Right renal pelvis (tissue), 4 donors: ENCODE results near the gene VPS4A. TPM values are rescaled to one million over a fixed set of nuclear protein-coding genes. Genes with fewer than 3 reads are reported as not detected.
A peak's percentile ranks its signal among the peaks of the same experiment; 100 is the strongest.

Source experiments
- DNase-seq, 4 donors: peaks; one replicate each; pipeline ENCODE4 v3.0.0-alpha.2; 2013; ENCODE audit warnings: low read depth in 4 of 4, low spot score in 3 of 4, missing footprints in 1 of 4
- polyA plus RNA-seq, 4 donors: library from polyadenylated mRNA; unstranded; fragments of 120-200 nt; gene quantifications; one replicate each; pipeline ENCODE4 v1.2.1, GENCODE V29; 2013; ENCODE audit not compliant: insufficient read length in 4 of 4

Gene VPS4A
- polyA plus RNA-seq, 4 donors = 43.6 to 47.3 (median 46.6) TPM

DNA sequence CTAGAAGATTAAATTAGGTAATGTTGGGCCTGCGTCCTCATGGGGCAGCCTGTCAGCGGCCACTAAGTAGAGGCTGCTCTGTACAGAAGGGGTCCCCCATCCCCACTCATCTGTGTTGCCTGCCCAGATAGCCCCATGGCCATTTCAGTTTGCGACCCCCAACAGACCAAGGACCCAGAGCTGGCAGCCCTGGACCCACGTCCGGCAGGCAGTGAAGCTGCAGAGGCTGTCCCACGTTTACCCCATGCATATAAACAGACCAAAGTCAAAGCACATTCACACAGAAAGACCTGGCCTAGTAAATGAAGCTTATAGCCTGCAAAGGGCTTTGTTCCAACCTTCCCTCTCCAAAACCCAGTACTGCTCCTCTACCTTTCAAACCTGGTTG, 14.6 kb downstream of the VPS4A start:
- no peak for DNase-seq

DNA sequence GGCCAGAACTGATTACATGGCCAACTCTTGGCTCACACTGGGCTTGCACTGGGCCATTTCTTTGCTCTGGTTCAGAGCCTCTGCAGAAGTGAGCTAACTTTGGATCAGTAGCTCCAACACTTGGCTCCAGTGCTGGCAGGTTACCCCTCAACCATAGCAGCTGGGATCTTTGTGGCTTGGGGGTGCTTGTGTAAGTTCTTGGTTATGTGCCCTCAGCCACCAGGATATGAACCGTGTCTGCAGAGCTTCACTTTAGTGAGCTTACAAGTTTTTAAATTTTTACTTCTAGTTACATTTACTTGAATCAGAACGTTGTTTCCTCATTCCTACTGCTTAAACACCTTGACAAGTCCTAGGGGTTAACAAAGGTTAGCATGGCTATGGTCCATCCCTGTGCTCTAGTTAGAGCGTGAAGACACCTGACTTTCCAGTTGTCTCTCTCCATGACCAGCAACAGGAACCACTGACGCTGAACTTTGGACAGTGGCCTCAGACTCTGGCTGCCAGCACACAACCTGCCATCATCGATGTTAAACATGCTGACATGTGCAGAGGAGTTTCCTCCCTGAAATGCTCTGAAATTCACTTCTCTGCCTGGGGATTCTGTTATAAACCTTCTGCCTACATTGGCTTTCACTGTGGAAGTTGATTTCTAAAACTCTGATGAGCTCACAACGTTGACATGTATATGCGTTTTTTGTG, 15.2 kb downstream of the VPS4A start:
- no peak for DNase-seq

DNA sequence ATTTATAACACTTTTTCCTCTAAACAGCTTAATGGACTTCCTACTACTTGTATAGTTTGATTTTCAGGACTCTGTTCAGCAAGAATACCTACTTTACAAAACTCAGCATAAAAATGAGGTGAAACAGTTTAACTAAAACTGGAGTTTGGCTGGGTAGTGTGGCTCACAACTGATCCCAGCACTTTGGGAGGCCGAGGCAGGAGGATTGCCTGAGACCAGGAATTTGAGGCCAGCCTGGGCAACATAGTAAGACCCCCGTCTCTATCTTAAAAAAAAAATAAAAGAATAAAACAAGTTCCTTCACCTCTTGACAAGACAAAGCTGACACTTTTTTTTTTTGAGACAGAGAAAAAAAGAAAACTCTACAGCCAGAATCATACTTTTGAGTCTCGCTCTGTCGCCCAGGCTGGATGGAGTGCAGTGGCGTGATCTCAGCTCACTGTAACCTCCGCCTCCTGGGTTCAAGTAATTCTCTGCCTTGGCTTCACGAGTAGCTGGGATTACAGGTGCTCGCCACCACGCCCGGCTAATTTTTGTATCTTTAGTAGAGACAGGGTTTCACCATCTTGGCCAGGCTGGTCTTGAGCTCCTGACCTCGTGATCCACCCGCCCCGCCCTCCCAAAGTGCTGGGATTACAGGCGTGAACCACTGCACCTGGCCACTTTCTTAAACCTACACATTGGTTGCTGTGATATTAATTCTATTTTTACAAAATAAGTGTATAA, 16.6 kb downstream of the VPS4A start:
- no peak for DNase-seq

DNA sequence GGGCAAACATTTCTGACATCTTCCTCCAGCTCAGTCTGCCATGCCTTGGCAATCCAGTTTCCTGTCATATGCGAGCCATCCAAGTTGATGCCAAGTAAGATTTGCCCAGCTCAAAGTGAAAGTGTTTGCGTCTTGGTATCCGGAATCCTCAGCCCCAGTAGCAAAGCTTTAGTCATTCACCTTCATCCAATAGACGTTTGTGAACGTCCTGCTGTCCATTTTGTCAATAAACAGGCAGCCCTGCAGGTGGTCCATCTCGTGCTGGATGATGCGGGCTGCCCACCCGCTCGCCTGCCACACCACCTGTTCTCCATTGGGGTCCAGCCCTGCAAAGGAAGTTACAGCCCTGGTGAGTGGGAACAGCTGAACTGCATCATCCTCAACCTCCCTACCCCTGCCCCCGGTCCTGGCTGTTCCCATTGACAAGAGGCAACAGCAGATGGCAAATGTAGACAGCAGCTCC, 17.7 kb downstream of the VPS4A start:
- DNase-seq = no peak

DNA sequence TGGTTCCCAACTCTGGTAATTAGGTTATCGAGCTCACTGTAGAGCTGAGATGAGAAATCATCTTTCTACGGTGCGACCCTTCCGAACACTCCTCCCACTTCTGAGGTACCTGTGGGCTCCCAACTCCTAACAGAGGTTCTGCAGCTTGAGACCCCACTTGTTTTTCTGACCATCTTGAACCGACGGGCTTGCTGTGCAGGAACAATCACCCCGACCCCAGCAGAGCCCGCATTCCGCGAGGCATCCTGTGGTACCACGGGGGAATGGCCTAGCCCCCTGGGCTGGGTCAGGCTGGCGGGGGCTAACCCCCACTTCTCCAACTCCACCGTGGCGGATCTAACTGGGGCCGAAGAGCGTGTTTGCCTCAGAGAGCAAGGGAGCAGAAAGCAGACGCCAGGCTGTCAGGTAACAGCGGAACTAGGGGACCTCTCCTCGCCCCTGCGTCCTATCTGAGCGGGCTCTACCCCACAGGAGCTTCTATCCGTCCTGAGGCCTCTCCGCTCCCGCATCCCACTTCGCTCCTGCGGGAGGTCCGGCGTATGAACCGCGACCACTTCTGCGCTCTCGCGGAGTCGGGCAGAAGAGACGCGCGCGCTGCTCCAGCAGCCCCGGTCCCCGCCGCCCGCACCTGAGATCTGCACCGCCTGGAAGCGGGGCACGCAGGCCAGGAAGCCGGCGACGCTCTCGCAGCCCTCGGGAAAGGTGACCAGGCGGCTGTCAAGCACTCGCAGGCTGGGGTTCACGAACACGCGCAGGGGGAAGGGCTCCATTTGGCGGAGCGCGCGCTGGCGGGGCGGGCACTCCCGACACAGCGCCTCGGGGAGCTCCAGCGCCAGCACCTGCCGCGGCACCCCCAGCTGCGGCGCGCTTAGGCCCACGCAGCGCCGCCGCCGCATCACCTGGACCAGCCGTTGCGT, 18.5 kb downstream of the VPS4A start:
- DNase-seq = no peak

DNA sequence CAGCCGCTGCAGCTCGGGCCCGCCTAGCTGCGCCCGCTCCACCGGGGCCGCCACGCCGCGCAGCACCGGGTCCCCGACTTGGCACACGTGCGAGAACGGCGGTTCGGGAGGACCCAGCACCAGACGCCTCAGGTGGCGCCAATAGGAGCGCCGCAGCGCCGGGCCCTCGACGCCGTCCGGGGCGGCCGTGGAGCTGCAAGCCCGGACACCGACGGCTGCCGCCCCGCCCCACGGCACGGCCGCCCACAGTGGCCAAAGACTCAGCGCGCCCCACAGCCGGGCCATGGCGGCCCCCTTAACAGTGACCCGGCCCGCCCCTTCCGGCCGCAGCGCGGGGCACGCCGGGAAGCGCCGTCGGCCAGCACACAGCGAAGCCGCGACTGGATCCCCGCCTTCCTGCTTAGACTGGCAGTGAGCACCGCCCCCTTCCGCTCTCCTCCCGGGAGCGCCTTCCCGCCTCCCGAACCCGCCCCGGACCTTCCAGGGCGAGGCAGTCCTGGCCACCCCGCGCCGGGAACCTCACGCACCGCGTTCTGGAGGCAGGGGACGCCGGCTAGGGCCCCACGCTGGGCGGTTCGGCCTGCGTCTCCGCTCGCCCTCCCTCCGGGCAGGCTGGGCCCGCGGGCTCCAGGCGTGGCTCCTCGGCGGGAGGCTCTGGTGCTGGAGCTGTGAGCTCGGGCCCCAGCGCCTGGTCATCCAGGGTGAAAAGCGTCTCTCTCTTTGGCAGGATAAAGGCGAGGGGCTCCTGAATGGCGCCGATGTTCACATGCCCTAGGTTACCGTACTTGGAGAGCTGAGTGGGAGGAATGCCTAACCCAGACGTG, 19.3 kb downstream of the VPS4A start, which contains the start of gene PDF:
PDF (minus strand) TSS at position 303 of the 824 bp plus-strand sequence; CDS start at position 285, 18 bp downstream.
- DNase-seq = peak; percentile 83 to 86 (median 85)

DNA sequence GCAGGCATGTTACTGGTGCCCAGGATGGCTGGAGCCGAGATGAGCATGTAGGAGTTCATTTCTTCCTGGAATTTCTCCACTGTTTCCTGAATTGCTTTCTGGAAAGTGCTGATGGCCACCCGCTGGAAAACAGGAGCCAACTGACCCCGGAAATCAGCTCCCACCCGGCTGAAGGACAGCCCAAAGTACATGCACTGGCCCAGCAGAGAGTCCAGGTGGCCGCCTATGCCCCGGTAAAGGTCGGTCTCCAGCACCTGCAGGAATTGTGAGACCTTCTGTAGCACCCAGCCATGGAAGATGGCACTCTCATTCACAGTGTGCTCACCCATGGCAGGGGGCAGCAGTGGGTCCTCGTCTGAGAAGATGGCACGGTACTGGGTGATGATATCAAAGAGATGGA, 23.5 kb downstream of the VPS4A start:
- no peak for DNase-seq

DNA sequence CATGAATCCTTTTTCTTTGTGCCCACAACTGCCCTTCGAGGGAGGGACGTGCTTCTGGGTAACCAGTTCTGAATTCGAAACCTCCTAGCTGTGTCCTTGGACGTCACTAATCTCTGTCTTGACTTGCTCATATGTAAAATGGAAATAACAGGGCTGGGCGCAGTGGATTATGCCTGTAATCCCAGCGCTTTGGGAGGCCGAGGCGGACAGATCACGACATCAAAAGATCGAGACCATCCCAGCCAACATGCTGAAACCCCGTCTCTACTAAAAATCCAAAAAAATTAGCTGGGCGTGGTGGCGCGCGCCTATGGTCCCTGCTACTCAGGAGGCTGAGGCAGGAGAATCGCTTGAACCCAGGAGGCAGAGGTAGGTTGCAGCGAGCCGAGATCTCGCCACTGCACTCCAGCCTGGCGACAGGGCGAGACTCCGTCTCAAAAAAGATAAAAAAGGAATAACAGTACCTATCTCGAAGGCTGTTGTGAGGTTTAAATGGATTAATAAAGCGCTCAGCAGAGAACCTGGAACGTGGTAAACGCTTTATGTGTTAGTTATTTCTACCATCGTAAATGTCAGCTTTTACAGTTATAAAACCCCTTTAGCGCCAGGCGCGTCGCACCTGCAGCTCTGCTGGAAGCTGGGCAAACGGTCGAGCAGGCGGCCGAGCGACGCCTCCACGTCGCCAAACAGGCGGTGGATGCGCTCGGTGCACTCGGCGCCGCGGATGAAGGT, 27.6 kb downstream of the VPS4A start:
- DNase-seq = no peak

DNA sequence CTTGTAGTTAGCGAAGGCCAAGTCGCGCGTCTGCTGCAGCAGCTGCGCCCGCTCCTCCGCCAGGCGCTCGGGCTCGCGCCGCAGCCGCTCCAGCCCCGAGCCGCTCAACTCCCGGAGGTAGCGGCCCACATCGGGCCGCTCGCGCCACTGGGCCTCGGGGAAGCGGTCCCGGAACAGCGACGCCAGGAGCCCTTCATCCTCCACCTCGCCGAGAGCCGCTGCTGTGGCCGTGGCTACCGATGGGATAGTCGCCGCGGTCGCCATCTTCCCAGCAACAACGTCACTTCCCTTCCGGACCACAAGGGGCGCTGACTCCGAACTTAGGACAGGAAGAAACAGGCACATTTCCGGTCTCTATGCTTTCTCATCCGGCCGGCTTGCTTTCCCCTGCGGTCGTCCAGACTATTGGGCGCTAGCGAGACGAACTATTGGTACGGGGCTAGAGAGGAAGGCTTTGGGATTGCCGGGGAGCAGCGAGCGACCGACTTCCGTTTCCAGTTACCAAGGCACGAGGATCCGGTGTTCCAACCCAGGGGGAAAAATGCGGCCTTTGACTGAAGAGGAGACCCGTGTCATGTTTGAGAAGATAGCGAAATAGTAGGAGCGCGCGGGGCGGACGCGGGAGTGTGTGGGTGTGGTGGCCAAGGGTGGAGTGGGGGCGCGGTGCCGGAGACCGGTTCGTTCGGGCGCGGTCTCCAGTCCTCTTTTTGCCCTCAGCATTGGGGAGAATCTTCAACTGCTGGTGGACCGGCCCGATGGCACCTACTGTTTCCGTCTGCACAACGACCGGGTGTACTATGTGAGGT, 28.3 kb downstream of the VPS4A start, which contains the start of the genes COG8 and NIP7:
COG8 (minus strand) TSS at position 276 of the 806 bp plus-strand sequence; CDS start at position 264, 12 bp downstream.
NIP7 (plus strand) TSS at position 484 of the 806 bp plus-strand sequence; CDS start at position 542, 58 bp downstream.
- peak; percentile 95 to 98 (median 97) for DNase-seq

DNA sequence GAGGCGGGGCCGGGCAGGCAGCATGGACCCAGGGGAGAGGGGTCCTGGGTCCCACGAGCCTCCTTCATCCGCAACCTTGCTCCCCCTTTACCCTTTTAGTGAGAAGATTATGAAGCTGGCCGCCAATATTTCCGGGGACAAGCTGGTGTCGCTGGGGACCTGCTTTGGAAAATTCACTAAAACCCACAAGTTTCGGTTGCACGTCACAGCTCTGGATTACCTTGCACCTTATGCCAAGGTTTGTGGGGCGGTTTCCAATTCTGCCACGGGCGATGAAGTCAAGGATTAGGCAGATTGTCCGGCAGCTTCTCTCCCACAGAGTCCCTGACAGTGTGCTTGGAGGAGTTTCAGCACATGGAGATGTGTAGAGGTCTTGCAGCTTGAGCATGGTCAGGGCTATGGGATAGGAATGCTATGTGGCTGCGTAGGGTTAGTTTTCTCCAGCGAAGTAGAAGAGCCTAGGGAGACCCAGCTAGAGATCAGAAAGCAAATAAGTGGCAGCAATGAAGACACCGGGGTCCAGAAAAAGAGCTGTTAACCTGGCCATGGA, 29.0 kb downstream of the VPS4A start:
- no peak for DNase-seq

DNA sequence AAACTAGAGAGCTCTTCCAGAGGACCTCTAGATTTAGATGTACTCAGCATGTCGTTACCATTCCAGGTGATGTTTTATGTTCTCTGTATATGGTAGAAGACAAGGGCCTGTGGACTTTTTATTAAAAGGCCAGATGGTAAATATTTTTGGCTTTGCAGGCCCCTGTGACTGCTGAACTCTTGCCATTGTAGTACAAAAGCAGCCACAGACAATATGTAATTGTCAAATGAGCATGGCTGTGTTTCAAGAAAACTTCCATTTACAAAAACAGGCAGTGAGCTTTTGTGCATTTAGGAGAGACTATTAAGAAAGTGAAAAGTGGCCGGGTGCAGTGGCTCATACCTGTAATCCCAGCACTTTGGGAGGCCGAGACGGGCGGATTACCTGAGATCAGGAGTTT, 33.0 kb downstream of the VPS4A start:
- no peak for DNase-seq

DNA sequence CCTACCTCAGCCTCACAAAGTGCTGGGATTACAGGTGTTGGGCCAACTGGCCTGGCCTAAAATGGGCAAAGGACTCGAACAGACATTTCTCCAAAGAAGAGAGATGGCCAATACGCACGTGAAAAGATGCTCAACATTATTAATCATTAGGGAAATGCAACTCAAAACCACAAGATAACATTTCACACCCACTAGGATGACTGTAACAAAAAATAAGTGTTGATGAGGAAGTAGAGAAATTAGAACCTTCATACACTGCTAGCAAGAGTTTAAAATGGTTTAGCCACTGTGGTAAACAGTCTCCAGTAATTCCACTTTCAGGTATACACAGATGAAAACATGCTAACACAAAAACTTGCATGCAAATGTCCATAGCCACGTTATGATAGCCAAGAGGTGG, 34.8 kb downstream of the VPS4A start:
- no peak for DNase-seq

DNA sequence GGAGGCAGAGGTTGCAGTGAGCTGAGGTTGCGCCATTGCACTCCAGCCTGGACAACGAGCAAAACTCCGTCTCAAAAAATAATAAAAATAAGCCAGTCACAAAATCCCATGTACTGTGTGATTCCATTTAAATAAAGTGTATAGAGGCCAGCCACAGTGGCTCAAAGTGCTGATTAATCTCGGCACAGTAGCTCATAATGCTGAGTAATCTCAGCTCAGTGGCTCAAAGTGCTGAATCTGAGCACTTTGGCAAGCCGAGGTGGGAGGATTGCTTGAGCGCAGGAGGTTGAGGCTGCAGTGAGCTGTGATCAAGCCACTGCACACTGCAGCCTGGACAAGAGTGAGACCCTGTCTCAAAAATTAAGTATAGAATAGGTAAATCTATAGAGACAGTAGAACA, 35.5 kb downstream of the VPS4A start:
- no peak for DNase-seq

DNA sequence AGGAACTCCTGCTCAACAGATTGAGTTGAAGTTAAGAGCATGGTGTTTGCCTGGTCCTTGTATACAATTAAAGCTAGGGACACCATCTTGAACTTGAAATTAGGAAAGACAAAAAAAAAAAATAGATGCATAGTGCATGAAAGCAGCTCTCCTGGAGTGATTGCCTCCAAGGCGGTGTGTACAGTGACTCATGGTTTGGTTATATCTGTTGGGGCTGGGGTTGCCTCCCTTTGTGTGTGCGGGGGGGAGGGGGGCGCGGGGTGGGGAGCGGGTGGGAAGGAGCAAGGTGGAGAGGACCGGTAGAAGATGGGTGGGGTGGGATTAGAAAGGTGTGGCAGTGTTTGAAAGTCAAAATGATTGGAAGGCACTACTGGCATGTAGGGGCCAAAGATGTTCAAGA, 37.1 kb downstream of the VPS4A start:
- DNase-seq = no peak

DNA sequence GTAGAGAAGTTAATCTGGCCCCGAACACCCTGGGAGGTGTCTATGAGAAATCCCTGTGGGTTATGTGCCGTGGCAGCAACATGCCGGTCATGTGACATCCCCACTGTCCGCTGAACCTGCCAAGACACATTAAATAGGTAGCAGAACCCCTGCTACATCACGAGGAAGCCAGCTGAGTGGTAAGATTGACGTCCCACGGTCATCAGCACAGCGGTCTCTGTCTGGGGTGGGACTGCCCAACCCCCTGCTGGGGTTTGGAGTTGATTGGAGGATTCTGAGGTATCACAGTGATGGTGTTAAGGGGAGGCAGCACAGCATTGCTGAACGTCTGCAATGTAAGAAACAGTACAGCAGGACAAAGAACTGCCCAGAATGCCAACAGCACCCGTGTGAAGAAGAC, 38.4 kb downstream of the VPS4A start:
- DNase-seq = no peak

DNA sequence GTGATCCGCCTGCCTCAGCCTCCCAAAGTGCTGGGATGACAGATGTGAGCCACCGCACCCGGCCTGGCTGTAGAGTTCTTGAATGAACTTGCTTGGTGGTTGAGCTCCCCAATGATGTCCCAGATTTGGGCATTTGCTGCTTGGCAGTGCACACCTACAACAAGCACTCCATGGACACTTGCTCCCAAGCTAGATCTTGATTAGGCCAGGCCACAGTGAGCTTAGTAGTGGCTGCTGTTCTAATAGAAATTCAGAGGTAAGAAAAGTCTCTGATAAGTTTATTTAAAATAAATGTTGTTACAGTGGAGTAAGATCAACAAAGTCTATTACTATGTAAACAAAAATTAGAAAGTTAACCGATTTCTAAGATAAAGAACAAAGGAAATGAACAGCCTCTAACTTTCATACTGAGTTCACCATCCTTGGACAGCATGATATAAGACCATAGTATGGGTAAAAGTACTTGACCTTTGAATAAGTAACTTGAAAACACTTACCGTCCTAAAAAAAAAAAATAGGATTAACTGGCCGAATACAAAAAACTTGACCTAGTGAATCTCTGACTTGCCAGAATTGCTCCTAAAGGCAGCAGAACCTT, 39.5 kb downstream of the VPS4A start:
- DNase-seq = no peak

DNA sequence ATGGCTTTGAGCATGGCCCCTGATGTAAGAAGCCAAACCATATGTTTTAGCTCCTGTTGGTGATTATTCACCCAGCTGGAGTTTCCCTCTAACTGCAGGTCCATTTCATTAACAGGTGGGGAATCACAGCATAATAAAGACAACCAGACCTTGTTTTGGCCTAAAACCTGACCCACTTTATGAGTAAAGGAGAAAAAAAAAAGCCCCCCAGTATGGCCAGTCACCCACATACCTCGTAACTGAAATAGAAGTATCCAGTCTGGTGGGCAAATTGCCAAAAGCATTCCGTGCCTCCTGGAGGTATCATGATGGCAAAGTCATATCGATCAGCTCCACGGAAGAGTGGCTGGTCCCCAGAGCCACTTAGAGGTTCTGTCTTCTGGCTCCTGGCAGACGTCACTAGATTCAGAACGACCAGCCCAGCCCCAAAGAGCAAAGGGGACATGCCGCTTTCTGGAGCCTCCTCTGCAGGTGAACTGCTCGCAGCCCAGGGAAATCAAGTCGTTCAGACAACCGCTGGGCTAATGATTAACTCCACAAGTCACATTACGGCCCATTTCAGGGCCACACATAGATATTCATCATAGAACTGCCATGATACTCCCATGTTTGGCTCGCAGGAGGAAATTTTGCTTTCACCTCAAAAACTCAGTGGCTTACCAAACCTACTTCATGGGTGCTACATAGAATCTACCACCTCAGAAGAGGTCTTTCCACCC, 40.3 kb downstream of the VPS4A start, which contains the start of gene TMED6:
TMED6 (minus strand) TSS at position 478 of the 719 bp plus-strand sequence; CDS start at position 445, 33 bp downstream.
- no peak for DNase-seq
